PC-9 (cell line): Measurements from ENCODE around the gene WDR83.

ENCODE experiments used
- EZH2 ChIP-seq: fragments of 200-600 bp; sonication (generic); IDR thresholded peaks from 2 replicates; pipeline ENCODE4 v1.8.0; 2017; ENCODE audit warnings: antibody characterized with exemption, low read depth
- TF ChIP-seq, protein P1 (sequence below): fragments of 200-600 bp; sonication (generic); conservative IDR thresholded peaks from 2 replicates; pipeline ENCODE4 v1.6.1; 2017; ENCODE audit warnings: mixed run types, antibody characterized with exemption, mild to moderate bottlenecking, moderate library complexity

DNA sequence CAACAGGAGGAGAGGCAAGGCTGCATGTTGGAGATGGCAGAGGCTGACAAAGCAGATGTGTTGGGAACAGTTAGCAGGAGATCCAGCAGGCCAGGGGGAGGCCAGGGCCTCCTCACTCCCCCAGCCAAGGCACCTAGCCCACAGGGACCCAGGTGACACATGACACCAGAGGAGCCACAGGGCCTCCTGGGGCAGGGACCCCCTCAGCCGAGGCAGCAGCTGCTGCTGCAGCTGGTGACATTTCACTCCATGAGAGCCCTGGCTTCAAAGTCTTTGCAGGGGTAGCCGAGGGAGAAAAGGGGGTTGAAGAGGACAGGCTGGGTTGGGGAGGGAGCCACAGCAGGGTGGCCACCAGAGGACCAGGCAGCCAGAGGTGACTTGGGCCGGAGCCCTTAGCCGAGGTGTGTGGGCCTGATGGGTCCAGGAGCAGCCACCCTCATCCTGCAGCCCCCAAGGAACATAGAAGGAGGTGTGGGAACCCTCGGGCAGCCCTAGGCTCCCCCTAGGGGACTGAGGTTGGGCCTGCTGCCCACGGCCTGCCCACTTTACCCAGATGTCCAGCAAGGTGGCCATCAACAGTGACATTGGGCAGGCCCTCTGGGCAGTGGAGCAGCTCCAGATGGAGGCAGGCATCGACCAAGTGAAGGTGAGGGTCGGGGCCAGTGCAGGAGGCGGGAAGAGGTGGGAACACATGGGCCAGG lies 21.0 kb downstream of the WDR83 start, which contains the start of gene GNG14:
- no peak for TF ChIP-seq EZH2
- TF ChIP-seq, protein P1, sequence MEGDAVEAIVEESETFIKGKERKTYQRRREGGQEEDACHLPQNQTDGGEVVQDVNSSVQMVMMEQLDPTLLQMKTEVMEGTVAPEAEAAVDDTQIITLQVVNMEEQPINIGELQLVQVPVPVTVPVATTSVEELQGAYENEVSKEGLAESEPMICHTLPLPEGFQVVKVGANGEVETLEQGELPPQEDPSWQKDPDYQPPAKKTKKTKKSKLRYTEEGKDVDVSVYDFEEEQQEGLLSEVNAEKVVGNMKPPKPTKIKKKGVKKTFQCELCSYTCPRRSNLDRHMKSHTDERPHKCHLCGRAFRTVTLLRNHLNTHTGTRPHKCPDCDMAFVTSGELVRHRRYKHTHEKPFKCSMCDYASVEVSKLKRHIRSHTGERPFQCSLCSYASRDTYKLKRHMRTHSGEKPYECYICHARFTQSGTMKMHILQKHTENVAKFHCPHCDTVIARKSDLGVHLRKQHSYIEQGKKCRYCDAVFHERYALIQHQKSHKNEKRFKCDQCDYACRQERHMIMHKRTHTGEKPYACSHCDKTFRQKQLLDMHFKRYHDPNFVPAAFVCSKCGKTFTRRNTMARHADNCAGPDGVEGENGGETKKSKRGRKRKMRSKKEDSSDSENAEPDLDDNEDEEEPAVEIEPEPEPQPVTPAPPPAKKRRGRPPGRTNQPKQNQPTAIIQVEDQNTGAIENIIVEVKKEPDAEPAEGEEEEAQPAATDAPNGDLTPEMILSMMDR = no peak
